Mononuclear cell (primary cell): Measurements from ENCODE around the gene AOC3. TPM values are rescaled to one million over a fixed set of nuclear protein-coding genes. Genes with fewer than 3 reads are reported as not detected.

Experiments used
- total RNA-seq: library from RNA; depleted of rRNA; stranded (reverse); fragments of >200 nt; gene quantifications from one replicate; pipeline ENCODE4 v1.2.3, GENCODE V29; 2012

Gene AOC3
- total RNA-seq, 1 donor, result 0.21 TPM

Other genes starting within 250 kb of the AOC3 start
- gene RETREG3, start 241.8 kb upstream of the AOC3 start, total RNA-seq, result 34.7 TPM
- gene TUBG1, start 241.5 kb upstream of the AOC3 start, total RNA-seq, result 3.1 TPM
- gene TUBG2, start 191.9 kb upstream of the AOC3 start, total RNA-seq, result 2.2 TPM
- 0.52 TPM for gene PLEKHH3, start 174.2 kb upstream of the AOC3 start, total RNA-seq
- 0.52 TPM for gene CCR10, start 169.4 kb upstream of the AOC3 start, total RNA-seq
- 0.84 TPM for gene CNTNAP1, start 168.7 kb upstream of the AOC3 start, total RNA-seq
- 80.9 TPM for gene EZH1, start 106.2 kb upstream of the AOC3 start, total RNA-seq
- not detected for gene RAMP2, start 90.0 kb upstream of the AOC3 start, total RNA-seq
- gene VPS25, start 77.8 kb upstream of the AOC3 start, total RNA-seq, result 27.0 TPM
- 0.10 TPM for gene WNK4, start 70.6 kb upstream of the AOC3 start, total RNA-seq
- 2.4 TPM for gene COA3, start 52.5 kb upstream of the AOC3 start, total RNA-seq
- not detected for gene CNTD1, start 52.3 kb upstream of the AOC3 start, total RNA-seq
- gene BECN1, start 26.9 kb upstream of the AOC3 start, total RNA-seq, result 86.6 TPM
- gene PSME3, start 17.8 kb upstream of the AOC3 start, total RNA-seq, result 56.9 TPM
- gene AOC2, start 6.6 kb upstream of the AOC3 start, total RNA-seq, result 1.5 TPM
- not detected for gene G6PC1, start 49.6 kb downstream of the AOC3 start, total RNA-seq
- 14.0 TPM for gene AARSD1, start 113.3 kb downstream of the AOC3 start, total RNA-seq
- 0.31 TPM for gene PTGES3L, start 128.9 kb downstream of the AOC3 start, total RNA-seq
- gene RUNDC1, start 129.4 kb downstream of the AOC3 start, total RNA-seq, result 9.6 TPM
- 1,456 TPM for gene RPL27, start 147.2 kb downstream of the AOC3 start, total RNA-seq
- 9.6 TPM for gene IFI35, start 155.6 kb downstream of the AOC3 start, total RNA-seq
- gene VAT1, start 171.2 kb downstream of the AOC3 start, total RNA-seq, result 20.0 TPM
- gene RND2, start 174.0 kb downstream of the AOC3 start, total RNA-seq, result 0.10 TPM